Fibroblast of pulmonary artery (primary cell): ENCODE data around the gene PIGA.

ENCODE experiments used
- DNase-seq: peaks from one replicate; pipeline ENCODE4 v3.0.0-alpha.2; 2010; ENCODE audit warnings: low read depth
- H3K4me3 ChIP-seq: replicated peaks from 2 replicates; pipeline ENCODE4 v1.5.1; 2011; ENCODE audit warnings: low read depth, mild to moderate bottlenecking, control low read depth, low read length, moderate library complexity
- TF ChIP-seq, protein P1 (sequence below): IDR thresholded peaks from 2 replicates; pipeline ENCODE4 v1.5.1; 2011; ENCODE audit warnings: mild to moderate bottlenecking, control low read depth, low read length, inconsistent platforms; ENCODE audit errors: missing control alignments

Gene PIGA

DNA sequence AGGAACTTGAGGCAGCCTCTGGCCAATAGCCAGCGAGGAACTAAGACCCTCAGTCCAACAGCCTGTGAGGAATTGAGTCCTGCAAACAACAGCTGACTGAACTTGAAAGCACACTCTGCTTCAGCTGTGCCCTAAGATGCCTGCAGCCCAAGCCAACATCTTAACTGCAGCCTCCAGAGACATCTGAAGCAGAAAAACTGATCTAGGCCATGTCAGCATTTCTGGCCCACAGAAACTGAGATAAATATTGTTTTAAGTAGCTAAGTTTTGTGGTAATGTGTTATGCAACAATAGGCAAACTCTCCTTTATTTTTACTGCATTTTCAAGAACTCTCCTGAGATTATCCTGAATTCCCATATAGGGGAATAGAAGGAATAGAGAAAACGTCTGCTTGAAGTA is 24.4 kb upstream of the PIGA start:
- no peak overlapping the region for H3K4me3 ChIP-seq
- no peak for DNase-seq
- TF ChIP-seq, protein P1, sequence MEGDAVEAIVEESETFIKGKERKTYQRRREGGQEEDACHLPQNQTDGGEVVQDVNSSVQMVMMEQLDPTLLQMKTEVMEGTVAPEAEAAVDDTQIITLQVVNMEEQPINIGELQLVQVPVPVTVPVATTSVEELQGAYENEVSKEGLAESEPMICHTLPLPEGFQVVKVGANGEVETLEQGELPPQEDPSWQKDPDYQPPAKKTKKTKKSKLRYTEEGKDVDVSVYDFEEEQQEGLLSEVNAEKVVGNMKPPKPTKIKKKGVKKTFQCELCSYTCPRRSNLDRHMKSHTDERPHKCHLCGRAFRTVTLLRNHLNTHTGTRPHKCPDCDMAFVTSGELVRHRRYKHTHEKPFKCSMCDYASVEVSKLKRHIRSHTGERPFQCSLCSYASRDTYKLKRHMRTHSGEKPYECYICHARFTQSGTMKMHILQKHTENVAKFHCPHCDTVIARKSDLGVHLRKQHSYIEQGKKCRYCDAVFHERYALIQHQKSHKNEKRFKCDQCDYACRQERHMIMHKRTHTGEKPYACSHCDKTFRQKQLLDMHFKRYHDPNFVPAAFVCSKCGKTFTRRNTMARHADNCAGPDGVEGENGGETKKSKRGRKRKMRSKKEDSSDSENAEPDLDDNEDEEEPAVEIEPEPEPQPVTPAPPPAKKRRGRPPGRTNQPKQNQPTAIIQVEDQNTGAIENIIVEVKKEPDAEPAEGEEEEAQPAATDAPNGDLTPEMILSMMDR: no peak

DNA sequence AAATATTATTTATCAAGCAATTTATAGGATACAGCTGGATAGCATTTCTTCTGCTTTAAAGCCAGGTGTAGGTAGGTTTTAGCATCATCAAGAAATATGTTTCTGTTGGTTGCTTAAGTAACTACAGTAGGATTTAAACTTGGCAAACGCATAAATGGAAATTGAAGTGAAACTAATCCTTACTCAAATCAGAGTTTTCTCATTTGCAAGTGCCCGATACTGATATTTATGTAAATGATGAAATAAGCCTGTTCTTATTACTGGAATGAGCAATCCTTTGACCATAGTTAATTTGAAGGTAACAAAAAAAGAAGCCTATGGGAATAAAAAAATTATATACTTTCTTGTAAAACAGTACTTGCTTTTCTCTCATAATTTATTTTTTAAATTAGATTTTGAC is 23.2 kb upstream of the PIGA start:
- DNase-seq: no peak
- TF ChIP-seq, protein P1: no peak
- no peak overlapping the region for H3K4me3 ChIP-seq

DNA sequence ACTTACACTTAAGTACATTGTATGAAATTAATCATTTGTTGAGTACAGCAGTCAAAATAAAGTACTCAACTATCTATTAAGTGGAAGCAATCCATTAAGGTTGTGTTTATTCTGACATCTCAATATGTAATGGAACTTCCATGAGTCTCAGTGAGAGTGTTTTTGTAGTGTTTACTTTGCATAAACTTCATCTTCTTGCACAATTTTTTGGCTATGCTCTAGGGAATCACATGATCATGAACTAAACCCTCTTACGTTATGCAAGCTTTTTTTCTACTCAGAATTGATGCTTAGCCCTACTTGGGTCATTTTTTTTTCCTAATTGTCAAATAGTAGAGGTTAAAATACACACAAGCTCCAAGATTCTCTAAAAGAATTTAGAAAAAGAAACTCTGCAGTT is 21.1 kb upstream of the PIGA start:
- peak; percentile 80 for DNase-seq
- H3K4me3 ChIP-seq: no peak overlapping the region
- TF ChIP-seq, protein P1: no peak

DNA sequence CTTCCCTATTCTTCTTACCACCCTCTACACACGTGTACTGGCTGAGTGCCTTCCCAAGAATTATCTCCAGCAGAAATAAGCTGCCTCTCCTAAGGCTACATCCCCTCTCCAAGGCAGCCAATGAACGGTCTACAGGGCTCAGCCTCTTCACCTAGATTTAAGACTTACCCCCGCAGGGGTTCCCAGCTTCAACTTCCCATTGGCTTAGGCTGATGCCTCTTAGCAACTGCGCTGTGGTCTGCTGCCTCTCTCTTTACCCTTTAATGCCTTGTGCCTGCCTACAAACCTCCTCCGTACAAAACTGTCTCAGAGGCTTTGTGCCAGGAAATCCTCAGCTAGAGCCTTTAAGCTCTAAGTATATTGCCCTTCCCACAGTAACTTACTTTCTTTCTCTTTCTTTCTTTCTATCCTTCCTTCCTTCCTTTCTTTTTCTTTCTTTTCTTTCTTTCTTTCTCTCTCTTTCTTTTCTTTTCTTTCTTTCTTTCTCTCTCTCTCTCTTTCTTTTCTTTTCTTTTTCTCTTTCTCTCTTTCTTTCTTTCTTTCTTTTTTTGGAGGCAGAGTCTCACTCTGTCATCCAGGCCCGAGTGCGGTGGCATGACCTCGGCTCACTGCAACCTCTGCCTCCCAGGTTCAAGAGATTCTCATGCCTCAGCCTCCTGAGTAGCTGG is 15.1 kb upstream of the PIGA start:
- no peak overlapping the region for H3K4me3 ChIP-seq
- no peak for DNase-seq
- TF ChIP-seq, protein P1: no peak

DNA sequence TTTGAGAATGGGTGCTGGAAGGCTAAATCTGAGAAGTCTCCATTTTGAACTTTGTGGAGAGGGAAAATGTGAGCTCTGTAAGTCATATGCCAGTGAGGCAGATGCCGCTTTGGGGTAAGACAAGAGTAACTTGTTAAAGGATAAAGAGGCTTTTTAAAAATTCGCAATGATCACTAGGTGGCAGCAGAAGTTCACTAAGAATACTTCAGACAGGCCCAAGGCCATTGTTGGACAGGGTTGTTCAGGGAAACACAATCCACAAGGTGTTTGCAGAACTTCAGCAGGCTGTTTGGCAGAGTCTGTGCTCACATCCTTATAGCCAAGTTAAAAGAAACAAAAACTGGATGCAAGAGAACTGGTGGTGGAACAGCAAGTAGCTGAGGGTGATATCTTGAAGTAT is 13.7 kb upstream of the PIGA start:
- TF ChIP-seq, protein P1: peak; percentile 50
- DNase-seq: peak; percentile 80
- no peak overlapping the region for H3K4me3 ChIP-seq

DNA sequence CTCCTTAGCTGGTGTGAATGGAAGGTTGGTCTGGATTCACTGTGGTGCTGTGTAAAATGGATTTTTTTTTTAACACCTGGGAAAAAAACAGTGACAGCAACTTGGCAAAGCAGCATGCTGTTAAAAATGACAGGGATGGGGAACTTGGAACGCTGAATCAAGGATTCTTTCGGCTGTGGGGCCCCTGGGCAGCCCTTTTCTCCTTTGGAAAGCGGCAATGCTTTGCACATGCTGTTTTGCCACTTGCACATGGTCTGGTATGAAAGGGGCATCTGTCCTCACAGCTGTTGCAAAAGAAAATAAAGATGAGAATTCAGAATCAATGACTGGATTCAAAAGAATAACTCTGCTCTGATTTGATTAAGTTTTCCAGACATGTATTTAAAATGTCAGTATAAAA is 10.7 kb upstream of the PIGA start:
- no peak for DNase-seq
- TF ChIP-seq, protein P1: no peak
- H3K4me3 ChIP-seq: no peak overlapping the region

DNA sequence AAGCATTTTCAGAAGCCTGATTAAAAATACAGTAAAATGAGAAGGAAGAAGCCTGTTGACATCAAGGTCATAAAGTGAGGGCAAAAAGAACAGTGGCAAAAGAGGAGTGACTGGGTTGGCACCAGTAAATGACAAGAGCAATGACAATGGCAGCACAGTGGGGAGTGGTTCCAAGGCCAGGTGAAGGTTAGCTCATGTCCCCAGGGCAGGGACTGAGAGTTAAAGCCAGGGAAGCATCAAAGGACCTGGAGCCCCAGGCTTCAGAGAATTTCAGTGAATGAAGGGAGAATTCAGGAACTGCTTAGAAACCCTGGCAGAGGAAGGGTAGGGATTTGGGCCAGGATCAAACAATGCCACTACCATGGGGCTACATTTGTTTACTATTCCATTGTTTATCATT is 8.8 kb upstream of the PIGA start:
- H3K4me3 ChIP-seq: no peak overlapping the region
- no peak for DNase-seq

More for the DNA sequence above, 8.8 kb upstream of the PIGA start:
- TF ChIP-seq, protein P1: no peak
